HepG2 (cell line): ENCODE results near the gene MFRP. TPM values are rescaled to one million over a fixed set of nuclear protein-coding genes. Genes with fewer than 3 reads are reported as not detected.

ENCODE experiments used
- JUND ChIP-seq: sonication (generic); formaldehyde crosslinking; IDR thresholded peaks from 2 replicates; pipeline ENCODE4 v1.8.0; 2022; ENCODE audit warnings: mild to moderate bottlenecking, missing genetic modification reagents
- MTERF4 ChIP-seq: sonication (generic); formaldehyde crosslinking; IDR thresholded peaks from 2 replicates; pipeline ENCODE4 v1.8.0; 2023; ENCODE audit warnings: mild to moderate bottlenecking, missing genetic modification reagents
- PAXIP1 ChIP-seq: sonication (generic); formaldehyde crosslinking; conservative IDR thresholded peaks from 2 replicates; pipeline ENCODE4 v1.4.0; 2020; ENCODE audit warnings: mild to moderate bottlenecking, missing genetic modification reagents, moderate library complexity
- SP5 ChIP-seq: IDR thresholded peaks from 2 replicates; pipeline ENCODE4 v1.6.1; 2016; ENCODE audit warnings: low read depth, borderline replicate concordance
- ZBTB7A ChIP-seq: sonication (generic); formaldehyde crosslinking; IDR thresholded peaks from 2 replicates; pipeline ENCODE4 v1.8.0; 2022; ENCODE audit warnings: mild to moderate bottlenecking, missing genetic modification reagents
- ZNF281 ChIP-seq: sonication (generic); formaldehyde crosslinking; IDR thresholded peaks from 2 replicates; pipeline ENCODE4 v1.4.0; 2020; ENCODE audit warnings: missing genetic modification reagents, borderline replicate concordance
- ZNF674 ChIP-seq: sonication (generic); formaldehyde crosslinking; IDR thresholded peaks from 2 replicates; pipeline ENCODE4 v1.5.0; 2020; ENCODE audit warnings: low read depth, mild to moderate bottlenecking, missing genetic modification reagents
- ZNF687 ChIP-seq: sonication (generic); formaldehyde crosslinking; IDR thresholded peaks from 2 replicates; pipeline ENCODE4 v1.5.1; 2020; ENCODE audit warnings: mild to moderate bottlenecking, missing genetic modification reagents, moderate library complexity
- ZNF704 ChIP-seq: sonication (generic); formaldehyde crosslinking; IDR thresholded peaks from 2 replicates; pipeline ENCODE4 v1.8.1; 2023; ENCODE audit warnings: mild to moderate bottlenecking, inconsistent platforms, moderate library complexity, missing genetic modification reagents, borderline replicate concordance
- polyA plus RNA-seq, 8 experiments: library from polyadenylated mRNA; depleted of rRNA in 3 of 8; stranded (reverse) in 7 of 8; unstranded in 1 of 8; fragments of >200 nt; fragmentation: Illumina TruSeq in 4 of 8; extraction: Trizol in 4 of 8; gene quantifications; 2 replicates each; pipeline versions ENCODE4 v1.2.1 to v1.2.3, GENCODE V29; 2011 to 2016; ENCODE audit warnings: low read depth in 4 of 8, missing spikeins in 1 of 8, mixed read lengths in 1 of 8; ENCODE audit not compliant: insufficient read depth in 1 of 8
- total RNA-seq, 5 experiments: library from RNA; depleted of rRNA; stranded (reverse); fragments of >200 nt; fragmentation: Illumina TruSeq; extraction: Trizol; gene quantifications; 2 replicates each; pipeline ENCODE4 v1.2.3, GENCODE V29; 2016; ENCODE audit warnings: low read depth in 1 of 5

The MFRP gene
- total and polyA plus RNA-seq, 2 of the 13 experiments (the other 11 are each of a cell fraction or from before 2014, with no cell fraction given) = not detected

GRCh38 chr11:119377112-119377901, 30.8 kb upstream of the MFRP start (continued):
- peak; percentile 68 for TF ChIP-seq ZNF687
- no peak for TF ChIP-seq ZNF281 (CRISPR knock-in tag)
- TF ChIP-seq ZBTB7A (CRISPR knock-in tag) = no peak
- TF ChIP-seq JUND (CRISPR knock-in tag) = no peak
- TF ChIP-seq ZNF704 (CRISPR knock-in tag) = no peak
- no peak for TF ChIP-seq ZNF674 (CRISPR knock-in tag)
- no peak for TF ChIP-seq MTERF4
- no peak for TF ChIP-seq PAXIP1 (CRISPR knock-in tag)
- TF ChIP-seq SP5 (CRISPR knock-in tag) = 0 out of 2 replicates have a peak, but pooled peaks have one; percentile 8
